Measurements from ENCODE around the gene NUP98. TPM values are rescaled to one million over a fixed set of nuclear protein-coding genes. Genes with fewer than 3 reads are reported as not detected.
A peak's percentile ranks its signal among the peaks of the same experiment; 100 is the strongest.
"Not testable (repeated sequence)": the region's sequence is repeated elsewhere in the genome, so short reads cannot be mapped to it uniquely, and the experiment has no call there.

The NUP98 gene
- total and polyA plus RNA-seq, 8 donors: 12.2 to 38.0 (median 26.1) TPM

GRCh38 chr11:3795131-3796001, 2.0 kb downstream of the NUP98 start:
- intact Hi-C loops (cut with DNase I): no loop called here
- no peak for DNase-seq
- H3K4me3 ChIP-seq: peak overlapping the region in 3 of 4 donors; percentile 58 to 99 (median 92)
- peaks cover 0 to 18% (median 0%) of the 10 kb centered on the region in 3 donors for H3K36me3 ChIP-seq
- no peak for ATAC-seq
- TF ChIP-seq CTCF (IDR thresholded peaks at IDR 0.05): no peak
- no peaks in the 10 kb centered on the region for H3K9me3 ChIP-seq
- H3K27ac ChIP-seq: no peak overlapping the region
- H3K27me3 ChIP-seq: no peaks in the 10 kb centered on the region
- no peak for FAIRE-seq
- peaks cover 7 to 16% (median 13%) of the 10 kb centered on the region in 3 donors for H3K4me1 ChIP-seq
- 77 to 84% methylated on average over 8 of the region's 8 CpGs for WGBS, 2 donors

DNA sequence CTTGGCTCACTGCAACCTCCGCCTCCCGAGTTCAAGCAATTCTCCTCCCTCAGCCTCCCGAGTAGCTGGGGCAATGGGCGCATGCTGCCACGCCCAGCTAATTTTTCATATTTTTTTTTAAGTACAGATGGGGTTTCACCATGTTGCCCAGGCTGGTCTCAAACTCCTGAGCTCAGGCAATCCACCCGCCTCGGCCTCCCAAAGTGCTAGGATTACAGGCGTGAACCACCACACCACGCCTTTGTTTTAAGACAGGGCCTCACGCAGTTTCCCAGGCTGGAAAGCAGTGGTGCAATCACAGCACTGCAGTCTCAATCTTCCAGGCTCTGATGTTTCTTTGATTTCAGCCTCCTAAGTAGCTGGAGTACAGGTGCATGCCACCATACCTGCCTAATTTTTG, 3.0 kb downstream of the NUP98 start:
- Histone ChIP-seq H3K4me1 (peaks cover 7 to 16% (median 13%) of the 10 kb centered on the region in 3 donors), H3K36me3 (peaks cover 0 to 18% (median 0%) of the 10 kb centered on the region in 3 donors)
- intact Hi-C loops (cut with DNase I); H3K4me3 ChIP-seq; H3K9me3 ChIP-seq; FAIRE-seq; H3K27ac ChIP-seq; H3K27me3 ChIP-seq; DNase-seq; ATAC-seq: not testable (repeated sequence)
- WGBS, 2 donors: 96% methylated on average over 10 of the region's 10 CpGs

- Histone ChIP-seq H3K4me3 (no peak overlapping the region), H3K36me3 (no peaks in the 10 kb centered on the region), H3K27ac (peak overlapping the region in 1 of 4 donors; percentile 1), H3K9me3 (no peaks in the 10 kb centered on the region), H3K27me3 (no peaks in the 10 kb centered on the region), H3K4me1 (peaks cover 0 to 7% (median 6%) of the 10 kb centered on the region in 3 donors)
- intact Hi-C loops (cut with DNase I): loop anchor here in 1 of 3 donors (10.0 kb wide), 1 partner anchor 62 kb away; no protein-coding TSS in a partner anchor
- WGBS, 2 donors: 61 to 69% methylated on average over 8 of the region's 8 CpGs
- TF ChIP-seq CTCF (IDR thresholded peaks at IDR 0.05): no peak
- ATAC-seq: no peak
- no peak for DNase-seq
- FAIRE-seq: no peak
Observed at GRCh38 chr11:3786781-3787428, 10.4 kb downstream of the NUP98 start.

- intact Hi-C loops (cut with DNase I): loop anchor here in 1 of 3 donors (10.0 kb wide), 1 partner anchor 59 kb away; no protein-coding TSS in a partner anchor
- WGBS, 2 donors: 90 to 92% methylated on average over 4 of the region's 4 CpGs
Observed at GRCh38 chr11:3783611-3784010, 13.7 kb downstream of the NUP98 start.

More at GRCh38 chr11:3783611-3784010, 13.7 kb downstream of the NUP98 start:
- Histone ChIP-seq H3K4me1 (peaks cover 0 to 12% (median 10%) of the 10 kb centered on the region in 3 donors), H3K9me3 (no peaks in the 10 kb centered on the region), H3K4me3 (no peak overlapping the region), H3K27me3 (no peaks in the 10 kb centered on the region), H3K36me3 (peaks cover 0 to 11% (median 4%) of the 10 kb centered on the region in 3 donors), H3K27ac (no peak overlapping the region)
- peak; percentile 72 for FAIRE-seq
- no peak for TF ChIP-seq CTCF (IDR thresholded peaks at IDR 0.05)
- DNase-seq: no peak
- ATAC-seq: no peak
